ENCODE results near the gene MEF2D.

- TF ChIP-seq CTCF (IDR thresholded peaks at IDR 0.05 in 8 of 11, conservative IDR thresholded peaks at IDR 0.05 in 3 of 11) (no peak), POLR2AphosphoS5 (IDR thresholded peaks at IDR 0.05) (no peak)
Measured at GRCh38 chr1:156464335-156464734, 36.2 kb downstream of the MEF2D start.

Measured in spleen (tissue), 7 donors.